H1 (cell line): ENCODE results near the gene SUZ12.

ENCODE experiments used
- CTCF ChIP-seq, 3 experiments: IDR thresholded peaks; 1 replicate in 2 of 3; 2 replicates in 1 of 3; pipeline versions ENCODE4 v1.5.1 to v1.6.1; 2011; ENCODE audit warnings: low read length in 3 of 3, mild to moderate bottlenecking in 3 of 3, inconsistent platforms in 2 of 3, low read depth in 1 of 3, moderate library complexity in 1 of 3; ENCODE audit not compliant: insufficient read depth in 1 of 3; ENCODE audit errors: control extremely low read depth in 1 of 3
- SIN3A ChIP-seq, 2 experiments: IDR thresholded peaks in 1 of 2; conservative IDR thresholded peaks in 1 of 2; 2 replicates each; pipeline ENCODE4 v1.6.1; 2011 to 2012; ENCODE audit warnings: low read length in 2 of 2, improper control_type of control experiment in 1 of 2, low read depth in 1 of 2, mild to moderate bottlenecking in 1 of 2
- SIX5 ChIP-seq: IDR thresholded peaks from 2 replicates; pipeline ENCODE4 v1.6.1; 2011; ENCODE audit warnings: mild to moderate bottlenecking, low read depth, low read length
- ZNF274 ChIP-seq: IDR thresholded peaks from 2 replicates; pipeline ENCODE4 v1.7.0; 2012; ENCODE audit warnings: low read length, borderline replicate concordance; ENCODE audit errors: extremely low read depth

GRCh38 chr17:31997005-31997404, 60.2 kb downstream of the SUZ12 start:
- TF ChIP-seq CTCF (IDR thresholded peaks at IDR 0.05; ENCODE audit: control extremely low read depth in 1 of 3, insufficient read depth in 1 of 3, low read depth in 1 of 3, low read length in 3 of 3) (no peak), ZNF274 (no peak), SIN3A (conservative IDR thresholded peaks at IDR 0.05 in 1 of 2, IDR thresholded peaks at IDR 0.05 in 1 of 2; ENCODE audit: low read depth in 1 of 2, low read length in 2 of 2) (no peak), SIX5 (no peak)
